ENCODE results near the gene FAM228B. TPM values are rescaled to one million over a fixed set of nuclear protein-coding genes. Genes with fewer than 3 reads are reported as not detected.
"Not testable (repeated sequence)": the region's sequence is repeated elsewhere in the genome, so short reads cannot be mapped to it uniquely, and the experiment has no call there.

Gene FAM228B
- polyA plus RNA-seq (ENCODE audit: insufficient read length in 10 of 10) = 10 to 100 TPM; 11.3 to 26.8 (median 13.7) TPM
- long read RNA-seq, donor 1, partial matches to known transcripts = 0 of 1 reads
- long read RNA-seq, donor 1, other reads (novel, unspliced or antisense) = 0 of 1 reads
- long read RNA-seq, donor 2 = 0 reads
- long read RNA-seq, donor 3 = 0 reads
- long read RNA-seq, donor 4, partial matches to known transcripts = 0 of 1 reads
- long read RNA-seq, donor 4, other reads (novel, unspliced or antisense) = 0 of 1 reads
- long read RNA-seq, donor 5 = 0 reads
- long read RNA-seq, donor 6, partial matches to known transcripts = 39 of 64 reads
- long read RNA-seq, donor 6, other reads (novel, unspliced or antisense) = 25 of 64 reads
- long read RNA-seq, donor 7 = 0 reads
- long read RNA-seq, donor 8 = 0 reads
- long read RNA-seq, donor 9 = 0 reads

DNA sequence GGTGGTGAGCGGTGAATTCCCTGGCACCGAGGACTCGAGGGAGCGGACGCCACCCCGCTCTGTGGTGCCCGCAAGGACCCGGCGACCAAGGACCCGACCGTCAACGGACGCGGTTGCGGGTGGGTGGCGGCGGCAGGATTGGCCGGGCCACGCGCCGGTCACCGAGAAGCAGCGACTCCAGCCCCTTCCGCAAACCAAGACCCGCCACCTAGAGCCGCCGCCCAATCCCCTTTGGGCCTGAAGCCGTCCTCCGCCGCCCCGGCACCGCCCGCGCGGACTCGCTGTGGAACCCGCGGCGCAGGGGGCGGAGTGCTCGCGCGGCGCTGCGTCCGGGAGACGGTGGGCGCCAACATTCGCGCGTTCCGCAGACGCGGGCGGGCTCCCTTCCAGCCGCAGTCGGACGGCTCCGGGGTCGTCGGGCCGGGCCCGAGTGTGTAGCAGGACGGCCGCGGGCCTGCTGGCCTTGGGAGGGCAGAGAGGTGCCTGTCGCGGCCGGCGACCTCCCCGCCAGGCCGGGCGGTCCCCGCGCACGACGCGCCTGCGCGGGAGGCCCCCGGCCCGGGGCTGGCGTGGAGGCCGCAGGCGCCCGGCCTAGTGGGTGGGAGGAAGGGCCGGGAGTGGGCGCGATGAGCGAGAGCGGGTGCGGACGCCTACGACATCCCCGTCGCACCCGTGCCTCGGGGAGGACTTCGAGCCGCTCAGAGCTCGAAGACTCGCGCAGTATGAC lies at the start of gene FAM228B, which contains the start of gene PFN4:
Gene FAM228B (plus strand): TSS at position 275 of the 727 bp plus-strand sequence. CDS start 893 bp downstream, outside the sequence.
Gene PFN4 (minus strand): TSS at position 140 of the 727 bp plus-strand sequence. CDS start 799 bp downstream, outside the sequence.
- DNase-seq = peak; percentile 75 to 95 (median 83)

DNA sequence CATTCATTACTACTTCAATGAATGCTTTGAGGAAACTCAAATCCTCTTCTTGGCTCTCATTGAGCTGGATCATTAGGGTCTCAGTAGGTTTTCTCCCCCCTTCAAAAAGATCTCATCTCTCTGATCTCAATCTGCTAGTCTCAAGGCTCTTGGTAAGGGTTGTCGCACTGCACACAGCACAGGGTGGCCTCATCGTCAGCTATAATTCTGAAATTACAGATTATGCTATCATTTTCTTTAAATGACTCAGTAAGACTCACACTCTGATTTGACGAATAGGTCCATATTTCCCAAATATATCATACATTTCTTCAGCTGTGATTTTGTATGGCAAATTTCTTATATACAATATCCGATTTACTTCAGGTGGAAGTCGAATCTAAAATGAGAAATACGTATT lies 49.5 kb upstream of the FAM228B start:
- no peak for DNase-seq

DNA sequence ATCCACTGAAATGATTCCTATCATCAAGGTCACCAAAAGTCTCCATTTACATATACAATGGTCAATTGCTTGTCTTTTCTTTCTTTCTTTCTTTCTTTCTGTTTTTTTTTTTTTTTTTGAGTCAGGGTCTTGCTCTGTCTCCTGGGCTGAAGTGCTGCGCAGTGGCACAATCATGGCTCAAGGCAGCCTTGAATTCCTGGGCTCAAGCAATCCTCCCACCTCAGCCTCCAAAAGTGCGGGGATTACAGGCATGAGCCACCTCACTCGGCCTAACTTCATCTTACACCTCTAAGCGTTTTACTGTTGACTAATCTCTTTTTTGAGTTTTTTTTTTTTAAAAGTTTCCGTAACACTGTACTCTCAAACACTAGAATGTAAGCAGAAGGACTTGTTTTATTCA lies 48.0 kb upstream of the FAM228B start:
- DNase-seq = no peak

GRCh38 chr2:24075915-24076848 lies 47.1 kb upstream of the FAM228B start, which contains the start of gene SF3B6:
Gene SF3B6 (minus strand): TSS chr2:24076326. CDS start chr2:24076229, 97 bp downstream.
- peak; percentile 98 to 99 (median 98) for DNase-seq

- DNase-seq = peak in 2 of 3 donors; percentile 11 to 64
Observed at GRCh38 chr2:24076849-24077534, 46.3 kb upstream of the FAM228B start.

DNA sequence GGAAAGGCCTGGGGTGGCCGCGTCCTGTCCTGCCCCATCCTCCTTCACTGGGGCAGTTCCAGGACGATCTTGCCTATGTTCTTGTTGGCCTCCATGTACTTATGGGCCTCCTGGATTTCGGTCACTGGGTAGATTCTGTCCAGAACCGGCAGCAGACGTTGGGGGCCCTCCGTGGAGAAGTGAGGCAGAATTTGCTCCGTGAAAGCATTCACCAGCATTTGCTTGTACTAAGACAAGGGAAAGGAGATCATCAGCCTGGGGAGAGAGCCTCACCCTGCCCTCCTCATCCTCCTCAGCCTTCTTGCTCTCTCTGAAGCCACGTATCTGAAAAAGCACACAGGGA lies 45.8 kb upstream of the FAM228B start:
- peak in 1 of 3 donors; percentile 13 for DNase-seq

DNA sequence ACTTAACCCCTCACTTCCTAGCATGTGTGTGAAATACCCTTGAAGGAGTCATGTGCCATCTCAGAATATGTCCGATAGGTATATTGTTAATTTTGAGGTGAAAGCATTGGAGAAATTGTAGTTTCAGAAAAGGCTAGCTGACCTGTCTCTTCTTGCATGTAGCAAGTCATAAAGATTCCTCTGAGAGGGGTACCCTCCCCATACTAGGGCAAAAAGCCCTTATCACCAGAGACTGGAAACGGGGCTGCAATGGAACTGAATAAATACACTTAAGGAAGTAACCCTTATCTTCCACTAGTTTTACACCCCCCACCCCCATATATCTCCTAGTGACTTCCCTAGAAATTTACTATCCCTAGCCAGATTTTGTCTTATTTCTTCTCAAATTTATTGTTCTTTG lies 45.4 kb upstream of the FAM228B start:
- DNase-seq = no peak

GRCh38 chr2:24080701-24081100 lies 42.6 kb upstream of the FAM228B start:
- DNase-seq = peak in 1 of 3 donors; percentile 54

GRCh38 chr2:24082787-24083566 lies 40.3 kb upstream of the FAM228B start:
- DNase-seq = no peak

- peak; percentile 79 to 94 (median 79) for DNase-seq
Observed at GRCh38 chr2:24083567-24084385, 39.5 kb upstream of the FAM228B start.

DNA sequence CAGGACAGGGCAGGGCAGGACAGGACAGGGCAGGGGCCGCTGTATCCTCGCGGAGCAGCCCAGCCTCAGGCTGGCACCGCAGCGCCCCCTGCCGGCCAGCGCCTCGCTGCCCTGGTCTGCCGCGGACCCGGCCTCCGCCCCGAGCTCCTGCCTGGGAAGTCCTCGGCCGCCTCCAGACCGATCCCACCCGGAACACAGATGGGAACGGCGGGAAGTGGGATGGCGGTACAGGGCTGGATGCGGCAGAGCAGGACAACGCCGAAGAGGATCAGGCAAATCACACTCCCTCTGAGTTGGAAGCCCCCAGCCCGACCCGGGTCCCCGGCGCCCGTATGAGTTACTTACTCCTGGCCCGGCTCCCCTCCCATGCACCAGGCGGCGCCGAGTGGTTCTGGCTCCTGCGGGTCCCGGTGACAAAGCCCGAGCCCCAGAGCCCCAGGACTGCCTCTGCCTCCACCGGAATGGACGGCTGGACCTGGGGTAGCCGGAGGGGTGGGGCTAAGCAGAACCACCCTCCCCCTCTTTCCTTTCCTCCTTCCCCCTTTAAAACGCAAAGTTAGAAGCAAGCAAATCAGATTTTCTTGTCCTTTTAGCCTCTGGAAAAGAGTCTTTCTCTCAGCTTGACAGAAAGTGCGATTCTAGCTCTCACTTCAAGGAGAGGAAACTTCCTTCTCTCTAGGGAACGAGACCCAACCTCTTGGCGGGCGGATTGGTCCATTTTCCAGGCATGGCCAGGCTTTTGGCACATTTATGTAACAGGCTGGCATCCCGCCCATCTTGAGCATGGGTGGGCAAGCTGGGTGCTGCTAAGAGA lies 38.7 kb upstream of the FAM228B start, which contains the start of gene TP53I3:
Gene TP53I3 (minus strand): TSS at position 449 of the 814 bp plus-strand sequence. CDS start 508 bp downstream, outside the sequence.
- DNase-seq = peak; percentile 90 to 98 (median 96)

DNA sequence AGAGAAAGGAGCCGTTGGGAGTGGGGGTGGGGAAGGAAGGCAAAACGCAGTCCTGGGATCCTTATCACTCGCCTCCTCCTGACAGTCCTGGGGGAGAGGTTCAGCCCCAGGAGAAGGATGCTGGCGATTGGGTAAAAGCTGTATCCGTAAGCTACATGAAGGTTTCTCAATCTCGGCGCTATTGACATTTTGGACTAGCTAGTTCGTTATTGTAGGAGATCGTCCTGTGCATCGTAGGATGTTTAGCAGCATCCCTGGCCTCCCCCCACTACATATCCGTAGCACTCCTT lies 38.1 kb upstream of the FAM228B start:
- no peak for DNase-seq

DNA sequence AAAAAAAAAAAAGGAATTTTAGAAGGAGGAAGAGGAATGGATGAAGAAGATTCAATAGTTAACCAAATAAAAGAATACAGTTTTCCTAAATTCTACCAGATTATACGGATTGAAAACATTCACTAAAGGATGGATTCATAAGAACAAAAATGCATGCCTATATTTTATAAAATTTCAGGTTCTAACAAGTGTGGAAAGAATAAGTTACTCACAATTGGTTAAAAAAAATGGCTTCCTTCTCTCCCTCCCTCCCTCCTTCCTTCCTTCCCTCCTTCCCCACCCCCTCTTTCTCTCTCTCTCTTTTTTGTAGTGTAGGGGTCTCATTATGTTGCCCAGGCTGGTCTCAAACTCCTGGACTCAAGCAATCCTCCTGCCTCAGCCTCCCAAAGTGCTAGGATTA lies 37.0 kb upstream of the FAM228B start:
- no peak for DNase-seq

- no peak for DNase-seq
Observed at GRCh38 chr2:24087032-24087431, 36.2 kb upstream of the FAM228B start.

DNA sequence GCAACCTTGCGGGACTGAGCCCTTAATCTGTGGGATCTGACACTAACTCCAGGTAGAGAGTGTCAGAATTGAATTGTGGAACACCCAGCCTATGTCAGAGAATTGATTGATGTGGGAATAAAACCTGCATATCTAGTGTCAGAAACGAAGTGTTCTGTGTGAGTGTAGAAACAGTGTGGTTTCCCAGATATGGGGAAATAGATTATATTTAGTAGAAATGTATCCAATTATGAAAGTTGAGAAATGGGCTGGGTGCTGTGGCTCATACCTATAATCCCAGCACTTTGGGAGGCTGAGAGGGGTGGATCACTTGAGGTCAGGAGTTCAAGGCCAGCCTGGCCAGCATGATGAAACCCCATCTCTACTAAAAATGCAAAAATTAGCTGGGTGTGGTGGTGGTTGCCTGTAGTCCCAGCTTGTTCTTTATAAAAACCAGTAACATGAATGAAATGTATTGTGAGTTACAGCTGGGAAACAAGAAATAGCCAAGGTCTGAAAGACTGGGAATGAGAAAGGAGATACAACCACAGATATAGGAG lies 34.4 kb upstream of the FAM228B start:
- DNase-seq = no peak

GRCh38 chr2:24093270-24093669 lies 30.0 kb upstream of the FAM228B start:
- not testable (repeated sequence) for DNase-seq

- not testable (repeated sequence) for DNase-seq
Observed at GRCh38 chr2:24095171-24095677, 28.0 kb upstream of the FAM228B start.

DNA sequence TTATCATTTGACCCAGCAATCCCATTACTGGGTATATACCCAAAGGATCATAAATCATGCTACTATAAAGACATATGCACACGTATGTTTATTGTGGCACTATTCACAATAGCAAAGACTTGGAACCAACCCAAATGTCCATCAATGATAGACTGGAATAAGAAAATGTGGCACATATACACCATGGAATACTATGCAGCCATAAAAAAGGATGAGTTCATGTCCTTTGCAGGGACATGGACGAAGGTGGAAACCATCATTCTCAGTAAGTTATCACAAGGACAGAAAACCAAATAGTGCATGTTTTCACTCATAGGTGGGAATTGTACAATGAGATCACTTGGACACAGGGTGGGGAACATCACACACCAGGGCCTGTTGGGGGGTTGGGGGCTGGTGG lies 22.5 kb upstream of the FAM228B start:
- DNase-seq = not testable (repeated sequence)

All from muscle of back (tissue), 13 donors.